ENCODE results near the gene SLC15A4. TPM values are rescaled to one million over a fixed set of nuclear protein-coding genes. Genes with fewer than 3 reads are reported as not detected.

The SLC15A4 gene
- total RNA-seq (10 to 100 TPM in 4 of 5 experiments, 1 to 10 TPM in 1; 9.5 to 44.5 (median 17.6) TPM), polyA plus RNA-seq (1 to 10 TPM; 1.9 to 3.7 TPM), total RNA-seq (8.1 reads per million, percentile 32 among the genes with 10 or more reads in this experiment)

- Histone ChIP-seq H3K36me3 (ENCODE audit: control insufficient read depth in 2 of 3, insufficient read depth in 3 of 3, low read length in 3 of 3) (no peaks in the 10 kb centered on the region), H3K27ac (ENCODE audit: low read depth, low read length) (peak within 1 kb of the TSS; percentile 60), H3K4me1 (ENCODE audit: control insufficient read depth in 2 of 2, insufficient read depth in 2 of 2, low read length in 2 of 2) (peaks cover 21 to 22% of the 10 kb centered on the region in 2 donors), H3K27me3 (ENCODE audit: control insufficient read depth in 2 of 2, insufficient read depth in 2 of 2, low read length in 2 of 2) (no peaks in the 10 kb centered on the region), H3K4me3 (ENCODE audit: low read length) (peak within 1 kb of the TSS; percentile 85), H3K9me3 (ENCODE audit: control insufficient read depth in 2 of 3, low read length in 3 of 3) (no peaks in the 10 kb centered on the region)
- ChIA-PET POLR2A (no interaction called here), CTCF (no interaction called here)
- Mint-ChIP-seq H3K27me3 (peaks cover 0 to 7% (median 4%) of the 10 kb centered on the region in 5 donors), H3K4me1 (peaks cover 21 to 39% (median 31%) of the 10 kb centered on the region in 7 donors), H3K27ac (peak within 1 kb of the TSS in 8 of 9 donors; percentile 21 to 83 (median 35)), H3K4me3 (peak within 1 kb of the TSS; percentile 76 to 90 (median 83)), H3K9me3 (peaks cover 0 to 9% (median 0%) of the 10 kb centered on the region in 11 donors), H3K36me3 (peaks cover 0 to 15% (median 4%) of the 10 kb centered on the region in 5 donors)
- intact Hi-C loops (cut with micrococcal nuclease), result loop anchor here (1.0 to 5.0 kb wide), 2 partner anchors 14 to 1657 kb away; no protein-coding TSS in a partner anchor
- ATAC-seq, result peak; percentile 92
- DNase-seq, result peak; percentile 73 to 97 (median 82)
Measured at GRCh38 chr12:128823916-128824839, at the start of gene SLC15A4. Gene SLC15A4, minus strand, starts transcription at chr12:128823958. Its CDS starts 15 bp downstream, at chr12:128823943.

- ChIA-PET CTCF (no interaction called here), POLR2A (no interaction called here)
- DNase-seq, result no peak
- H3K27ac ChIP-seq (ENCODE audit: low read depth, low read length), result no peak overlapping the region
- H3K4me3 ChIP-seq (ENCODE audit: low read length), result no peak overlapping the region
- Mint-ChIP-seq H3K27ac (no peak overlapping the region), H3K4me1 (peaks cover 0 to 4% (median 0%) of the 10 kb centered on the region in 7 donors), H3K4me3 (no peak overlapping the region), H3K36me3 (peaks cover 0 to 5% (median 0%) of the 10 kb centered on the region in 5 donors), H3K27me3 (peaks cover 0 to 13% (median 6%) of the 10 kb centered on the region in 5 donors), H3K9me3 (peaks cover 0 to 23% (median 12%) of the 10 kb centered on the region in 11 donors)
- no peaks in the 10 kb centered on the region for H3K27me3 ChIP-seq (ENCODE audit: control insufficient read depth in 2 of 2, insufficient read depth in 2 of 2, low read length in 2 of 2)
- intact Hi-C loops (cut with micrococcal nuclease), result no loop called here
- ATAC-seq, result no peak
- H3K36me3 ChIP-seq (ENCODE audit: control insufficient read depth in 2 of 3, insufficient read depth in 3 of 3, low read length in 3 of 3), result no peaks in the 10 kb centered on the region
- H3K4me1 ChIP-seq (ENCODE audit: control insufficient read depth in 2 of 2, insufficient read depth in 2 of 2, low read length in 2 of 2), result no peaks in the 10 kb centered on the region
- H3K9me3 ChIP-seq (ENCODE audit: control insufficient read depth in 2 of 3, low read length in 3 of 3), result peaks cover 0 to 15% (median 0%) of the 10 kb centered on the region in 3 experiments
Measured at GRCh38 chr12:128872303-128872702, 48.5 kb upstream of the SLC15A4 start.

- Mint-ChIP-seq H3K4me3 (no peak overlapping the region), H3K36me3 (peaks cover 0 to 5% (median 0%) of the 10 kb centered on the region in 5 donors), H3K4me1 (peaks cover 0 to 4% (median 0%) of the 10 kb centered on the region in 7 donors), H3K27me3 (peaks cover 0 to 13% (median 6%) of the 10 kb centered on the region in 5 donors), H3K27ac (no peak overlapping the region), H3K9me3 (peaks cover 0 to 15% (median 6%) of the 10 kb centered on the region in 11 donors)
- CTCF ChIA-PET, result no interaction called here
- POLR2A ChIA-PET, result no interaction called here
- ATAC-seq, result no peak
- Histone ChIP-seq H3K27me3 (ENCODE audit: control insufficient read depth in 2 of 2, insufficient read depth in 2 of 2, low read length in 2 of 2) (no peaks in the 10 kb centered on the region), H3K27ac (ENCODE audit: low read depth, low read length) (no peak overlapping the region), H3K9me3 (ENCODE audit: control insufficient read depth in 2 of 3, low read length in 3 of 3) (peaks cover 0 to 8% (median 0%) of the 10 kb centered on the region in 3 experiments), H3K4me3 (ENCODE audit: low read length) (no peak overlapping the region), H3K4me1 (ENCODE audit: control insufficient read depth in 2 of 2, insufficient read depth in 2 of 2, low read length in 2 of 2) (no peaks in the 10 kb centered on the region), H3K36me3 (ENCODE audit: control insufficient read depth in 2 of 3, insufficient read depth in 3 of 3, low read length in 3 of 3) (no peaks in the 10 kb centered on the region)
- intact Hi-C loops (cut with micrococcal nuclease), result no loop called here
- no peak for DNase-seq
Measured at GRCh38 chr12:128871516-128871892, 47.7 kb upstream of the SLC15A4 start.

GRCh38 chr12:128867466-128867865, 43.7 kb upstream of the SLC15A4 start:
- POLR2A ChIA-PET, result no interaction called here
- Histone ChIP-seq H3K27ac (ENCODE audit: low read depth, low read length) (no peak overlapping the region), H3K9me3 (ENCODE audit: control insufficient read depth in 2 of 3, low read length in 3 of 3) (no peaks in the 10 kb centered on the region), H3K4me1 (ENCODE audit: control insufficient read depth in 2 of 2, insufficient read depth in 2 of 2, low read length in 2 of 2) (no peaks in the 10 kb centered on the region), H3K27me3 (ENCODE audit: control insufficient read depth in 2 of 2, insufficient read depth in 2 of 2, low read length in 2 of 2) (no peaks in the 10 kb centered on the region), H3K4me3 (ENCODE audit: low read length) (no peak overlapping the region), H3K36me3 (ENCODE audit: control insufficient read depth in 2 of 3, insufficient read depth in 3 of 3, low read length in 3 of 3) (no peaks in the 10 kb centered on the region)
- Mint-ChIP-seq H3K9me3 (peaks cover 0 to 2% (median 0%) of the 10 kb centered on the region in 11 donors), H3K27me3 (peaks cover 0 to 4% (median 0%) of the 10 kb centered on the region in 5 donors), H3K4me1 (peaks cover 0 to 8% (median 0%) of the 10 kb centered on the region in 7 donors), H3K36me3 (no peaks in the 10 kb centered on the region), H3K27ac (no peak overlapping the region), H3K4me3 (no peak overlapping the region)
- CTCF ChIA-PET, result no interaction called here
- DNase-seq, result no peak
- ATAC-seq, result no peak
- intact Hi-C loops (cut with micrococcal nuclease), result no loop called here

GRCh38 chr12:128864516-128865186, 40.9 kb upstream of the SLC15A4 start:
- Mint-ChIP-seq H3K27ac (no peak overlapping the region), H3K9me3 (peaks cover 0 to 2% (median 0%) of the 10 kb centered on the region in 11 donors), H3K4me3 (no peak overlapping the region), H3K4me1 (peaks cover 0 to 6% (median 0%) of the 10 kb centered on the region in 7 donors), H3K36me3 (no peaks in the 10 kb centered on the region), H3K27me3 (peaks cover 0 to 4% (median 0%) of the 10 kb centered on the region in 5 donors)
- H3K36me3 ChIP-seq (ENCODE audit: control insufficient read depth in 2 of 3, insufficient read depth in 3 of 3, low read length in 3 of 3), result no peaks in the 10 kb centered on the region
- no peaks in the 10 kb centered on the region for H3K27me3 ChIP-seq (ENCODE audit: control insufficient read depth in 2 of 2, insufficient read depth in 2 of 2, low read length in 2 of 2)
- POLR2A ChIA-PET, result no interaction called here
- CTCF ChIA-PET, result no interaction called here
- H3K4me1 ChIP-seq (ENCODE audit: control insufficient read depth in 2 of 2, insufficient read depth in 2 of 2, low read length in 2 of 2), result no peaks in the 10 kb centered on the region
- no peak overlapping the region for H3K27ac ChIP-seq (ENCODE audit: low read depth, low read length)
- ATAC-seq (no peak), DNase-seq (no peak)
- intact Hi-C loops (cut with micrococcal nuclease), result no loop called here
- H3K9me3 ChIP-seq (ENCODE audit: control insufficient read depth in 2 of 3, low read length in 3 of 3), result no peaks in the 10 kb centered on the region
- H3K4me3 ChIP-seq (ENCODE audit: low read length), result no peak overlapping the region

GRCh38 chr12:128863957-128864356, 40.2 kb upstream of the SLC15A4 start:
- no peak overlapping the region for H3K4me3 ChIP-seq (ENCODE audit: low read length)
- Mint-ChIP-seq H3K4me1 (peaks cover 0 to 6% (median 0%) of the 10 kb centered on the region in 7 donors), H3K27ac (no peak overlapping the region), H3K36me3 (no peaks in the 10 kb centered on the region), H3K9me3 (peaks cover 0 to 2% (median 0%) of the 10 kb centered on the region in 11 donors), H3K4me3 (no peak overlapping the region), H3K27me3 (peaks cover 0 to 10% (median 0%) of the 10 kb centered on the region in 5 donors)
- DNase-seq (no peak), ATAC-seq (no peak)
- no peaks in the 10 kb centered on the region for H3K36me3 ChIP-seq (ENCODE audit: control insufficient read depth in 2 of 3, insufficient read depth in 3 of 3, low read length in 3 of 3)
- no peaks in the 10 kb centered on the region for H3K4me1 ChIP-seq (ENCODE audit: control insufficient read depth in 2 of 2, insufficient read depth in 2 of 2, low read length in 2 of 2)
- intact Hi-C loops (cut with micrococcal nuclease), result no loop called here
- H3K27me3 ChIP-seq (ENCODE audit: control insufficient read depth in 2 of 2, insufficient read depth in 2 of 2, low read length in 2 of 2), result no peaks in the 10 kb centered on the region
- POLR2A ChIA-PET, result no interaction called here
- H3K9me3 ChIP-seq (ENCODE audit: control insufficient read depth in 2 of 3, low read length in 3 of 3), result no peaks in the 10 kb centered on the region
- no peak overlapping the region for H3K27ac ChIP-seq (ENCODE audit: low read depth, low read length)
- CTCF ChIA-PET, result no interaction called here

Measured in naive thymus-derived CD4-positive, alpha-beta T cell (primary cell).